ENCODE data around the gene PPP2R1B.
A peak's percentile ranks its signal among the peaks of the same experiment; 100 is the strongest.

Gene PPP2R1B

DNA sequence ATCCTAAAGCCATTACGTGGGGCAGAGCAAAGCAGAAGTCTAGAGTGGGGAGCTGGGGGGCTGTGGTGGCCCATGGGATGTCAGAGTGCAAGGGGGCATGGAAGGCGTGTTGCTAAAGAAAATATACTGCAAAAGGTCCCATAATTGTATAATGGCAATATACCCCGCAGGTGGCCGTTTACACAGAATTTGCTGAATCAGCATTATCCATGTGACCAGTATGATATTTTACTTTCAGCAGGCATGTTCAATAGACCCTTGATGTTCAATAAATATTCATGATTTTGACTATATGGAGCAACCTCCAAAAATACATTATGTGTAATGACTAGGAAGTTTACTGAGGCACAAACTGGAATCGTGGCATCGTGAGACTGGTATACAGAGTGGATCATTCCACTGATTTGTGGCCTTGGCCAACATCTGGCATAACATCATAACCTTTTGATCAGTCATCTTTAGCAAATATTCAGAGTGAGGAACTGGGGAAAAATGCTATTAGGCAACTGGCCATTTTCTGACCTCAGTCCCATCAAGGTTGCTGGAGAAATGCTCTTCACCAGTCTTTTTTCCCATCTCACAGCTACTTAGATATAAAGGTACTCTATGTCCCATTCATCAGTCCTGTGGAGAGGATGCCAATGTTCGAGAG, 29.3 kb upstream of the PPP2R1B start:
- TF ChIP-seq, protein P1, sequence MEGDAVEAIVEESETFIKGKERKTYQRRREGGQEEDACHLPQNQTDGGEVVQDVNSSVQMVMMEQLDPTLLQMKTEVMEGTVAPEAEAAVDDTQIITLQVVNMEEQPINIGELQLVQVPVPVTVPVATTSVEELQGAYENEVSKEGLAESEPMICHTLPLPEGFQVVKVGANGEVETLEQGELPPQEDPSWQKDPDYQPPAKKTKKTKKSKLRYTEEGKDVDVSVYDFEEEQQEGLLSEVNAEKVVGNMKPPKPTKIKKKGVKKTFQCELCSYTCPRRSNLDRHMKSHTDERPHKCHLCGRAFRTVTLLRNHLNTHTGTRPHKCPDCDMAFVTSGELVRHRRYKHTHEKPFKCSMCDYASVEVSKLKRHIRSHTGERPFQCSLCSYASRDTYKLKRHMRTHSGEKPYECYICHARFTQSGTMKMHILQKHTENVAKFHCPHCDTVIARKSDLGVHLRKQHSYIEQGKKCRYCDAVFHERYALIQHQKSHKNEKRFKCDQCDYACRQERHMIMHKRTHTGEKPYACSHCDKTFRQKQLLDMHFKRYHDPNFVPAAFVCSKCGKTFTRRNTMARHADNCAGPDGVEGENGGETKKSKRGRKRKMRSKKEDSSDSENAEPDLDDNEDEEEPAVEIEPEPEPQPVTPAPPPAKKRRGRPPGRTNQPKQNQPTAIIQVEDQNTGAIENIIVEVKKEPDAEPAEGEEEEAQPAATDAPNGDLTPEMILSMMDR (IDR thresholded peaks at IDR 0.05; ENCODE audit: low read depth, low read length), result no peak
- no peak overlapping the region for H3K4me3 ChIP-seq (replicated peaks in 1 of 2; ENCODE audit: low read depth in 2 of 2, low read length in 2 of 2)
- DNase-seq (ENCODE audit: low read depth in 2 of 2), result peak in 1 of 2 donors; percentile 64

DNA sequence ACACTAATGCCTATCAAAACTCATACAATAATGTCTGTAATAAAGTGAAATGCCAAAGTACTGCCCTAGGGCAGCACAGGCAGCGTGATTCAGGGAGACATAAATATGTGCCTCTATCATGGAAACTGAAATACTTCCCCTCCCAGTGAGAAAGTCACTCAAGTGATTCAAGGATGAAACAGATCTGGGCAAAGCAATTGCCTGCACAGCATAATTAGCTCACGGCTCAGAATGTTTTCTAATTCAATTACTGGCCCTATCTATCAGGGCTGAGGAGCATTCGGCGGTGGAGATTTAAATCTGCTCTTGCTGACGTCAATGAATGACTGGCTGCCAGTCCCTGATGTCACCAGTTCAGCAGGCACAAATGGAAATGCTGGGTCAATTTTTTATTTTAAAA, 27.7 kb upstream of the PPP2R1B start:
- H3K4me3 ChIP-seq (replicated peaks in 1 of 2; ENCODE audit: low read depth in 2 of 2, low read length in 2 of 2), result no peak overlapping the region
- TF ChIP-seq, protein P1 (IDR thresholded peaks at IDR 0.05; ENCODE audit: low read depth, low read length), result no peak
- DNase-seq (ENCODE audit: low read depth in 2 of 2), result peak; percentile 23 to 36

DNA sequence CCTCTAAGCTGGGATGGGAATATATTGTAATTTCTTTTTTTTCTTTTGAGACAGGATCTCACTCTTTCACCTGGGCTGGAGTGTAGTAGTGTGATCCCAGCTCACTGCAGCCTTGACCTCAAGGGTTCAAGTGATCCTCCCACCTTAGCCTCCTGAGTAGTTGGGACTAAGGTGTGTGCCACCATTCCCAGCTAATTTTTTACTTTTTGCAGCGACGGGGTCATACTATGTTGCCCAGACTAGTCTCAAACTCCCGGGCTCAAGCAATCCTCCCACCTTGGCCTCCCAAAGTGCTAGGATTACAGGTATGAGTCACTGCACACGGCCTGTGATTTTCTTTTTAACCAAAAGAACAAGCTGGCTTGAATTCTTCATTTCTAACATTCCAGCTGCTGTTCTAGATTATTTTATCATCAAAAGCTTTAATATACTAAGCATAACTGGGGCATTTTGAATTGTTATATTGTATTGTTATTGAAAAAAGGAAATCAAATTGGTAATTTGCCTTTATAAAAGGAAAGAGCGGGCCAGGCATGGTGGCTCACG, 26.8 kb upstream of the PPP2R1B start:
- DNase-seq (ENCODE audit: low read depth in 2 of 2), result no peak
- H3K4me3 ChIP-seq (replicated peaks in 1 of 2; ENCODE audit: low read depth in 2 of 2, low read length in 2 of 2), result no peak overlapping the region
- TF ChIP-seq, protein P1 (IDR thresholded peaks at IDR 0.05; ENCODE audit: low read depth, low read length), result no peak

DNA sequence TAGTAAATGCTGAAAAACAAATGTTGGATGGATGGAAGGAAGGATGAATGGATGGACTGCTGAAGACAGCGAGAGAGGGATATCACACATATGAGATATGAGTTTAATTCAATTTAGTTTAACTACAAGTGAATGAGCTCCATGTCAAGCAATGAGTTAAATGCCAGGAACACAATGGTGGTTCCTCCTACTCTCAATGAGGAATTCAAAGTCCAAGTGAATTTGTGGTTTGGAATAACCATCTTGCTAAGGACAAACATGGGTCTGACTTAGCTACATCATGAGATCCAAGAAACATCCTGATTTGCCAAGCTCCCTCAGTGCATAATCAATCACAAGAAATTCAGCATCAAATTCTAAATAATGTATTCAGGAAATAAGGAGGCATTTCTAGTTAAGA, 26.1 kb upstream of the PPP2R1B start:
- DNase-seq (ENCODE audit: low read depth in 2 of 2), result no peak
- TF ChIP-seq, protein P1 (IDR thresholded peaks at IDR 0.05; ENCODE audit: low read depth, low read length), result no peak
- H3K4me3 ChIP-seq (replicated peaks in 1 of 2; ENCODE audit: low read depth in 2 of 2, low read length in 2 of 2), result no peak overlapping the region

DNA sequence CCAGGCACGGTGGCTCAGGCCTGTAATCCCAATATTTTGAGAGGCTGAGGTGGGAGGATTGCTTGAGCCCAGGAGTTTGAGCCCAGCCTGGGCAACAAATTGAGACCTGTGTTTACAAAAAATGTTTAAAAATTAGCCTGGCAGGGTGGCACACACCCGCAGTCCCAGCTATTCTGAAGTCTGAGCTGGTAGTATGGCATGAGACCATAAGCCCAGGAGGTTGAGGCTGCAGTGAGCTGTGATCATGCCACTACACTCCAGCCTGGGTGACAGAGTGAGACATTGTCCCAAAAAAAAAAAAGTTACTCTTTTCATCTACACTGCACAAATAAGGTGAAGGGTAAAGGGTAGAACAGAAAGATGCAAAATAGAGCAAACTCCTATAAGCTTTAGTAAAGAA, 22.3 kb upstream of the PPP2R1B start:
- no peak for DNase-seq (ENCODE audit: low read depth in 2 of 2)
- H3K4me3 ChIP-seq (replicated peaks in 1 of 2; ENCODE audit: low read depth in 2 of 2, low read length in 2 of 2), result no peak overlapping the region
- TF ChIP-seq, protein P1 (IDR thresholded peaks at IDR 0.05; ENCODE audit: low read depth, low read length), result no peak

DNA sequence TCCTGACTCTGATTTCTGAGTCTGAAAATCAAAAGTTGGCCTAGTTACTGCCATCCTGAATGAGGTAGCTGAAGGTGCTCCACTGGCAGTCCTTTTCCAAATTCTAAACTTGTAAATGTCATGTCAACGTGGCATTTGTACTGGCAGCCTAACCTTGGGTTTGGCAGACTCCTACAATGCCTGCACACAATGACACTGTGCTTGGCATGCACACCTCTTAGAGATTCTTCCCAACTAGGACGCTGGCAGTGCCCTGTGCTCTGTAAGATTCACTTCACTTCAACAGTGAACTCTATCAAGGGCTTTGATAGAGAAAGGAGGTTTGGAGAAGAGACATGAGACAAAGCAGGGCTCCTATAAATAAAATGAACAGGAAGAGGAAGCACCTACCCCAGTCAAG, 21.9 kb upstream of the PPP2R1B start:
- TF ChIP-seq, protein P1 (IDR thresholded peaks at IDR 0.05; ENCODE audit: low read depth, low read length), result no peak
- no peak for DNase-seq (ENCODE audit: low read depth in 2 of 2)

More for the DNA sequence above, 21.9 kb upstream of the PPP2R1B start:
- H3K4me3 ChIP-seq (replicated peaks in 1 of 2; ENCODE audit: low read depth in 2 of 2, low read length in 2 of 2), result no peak overlapping the region

All from cardiac fibroblast (primary cell).